SH-SY5Y (cell line): Measurements from ENCODE around the gene GALNT13.

Experiments
- GATA2 ChIP-seq: IDR thresholded peaks from 2 replicates; pipeline ENCODE4 v1.6.1; 2011; ENCODE audit warnings: mild to moderate bottlenecking, low read depth, low read length
- GATA3 ChIP-seq: IDR thresholded peaks from 2 replicates; pipeline ENCODE4 v1.6.1; 2011; ENCODE audit warnings: low read depth, mild to moderate bottlenecking, low read length, moderate library complexity

GRCh38 chr2:154173919-154174318 is 302.2 kb downstream of the GALNT13 start:
- TF ChIP-seq GATA2 (no peak), GATA3 (no peak)
